NCI-H1694 (cell line): ENCODE measurements around the gene ALKBH1.
"Not testable (repeated sequence)": the region's sequence is repeated elsewhere in the genome, so short reads cannot be mapped to it uniquely, and the experiment has no call there.

Experiments used
- DNase-seq: peaks from one replicate; lab custom pipeline; 2025; lab: John Stamatoyannopoulos, UW

The ALKBH1 gene, protein sequence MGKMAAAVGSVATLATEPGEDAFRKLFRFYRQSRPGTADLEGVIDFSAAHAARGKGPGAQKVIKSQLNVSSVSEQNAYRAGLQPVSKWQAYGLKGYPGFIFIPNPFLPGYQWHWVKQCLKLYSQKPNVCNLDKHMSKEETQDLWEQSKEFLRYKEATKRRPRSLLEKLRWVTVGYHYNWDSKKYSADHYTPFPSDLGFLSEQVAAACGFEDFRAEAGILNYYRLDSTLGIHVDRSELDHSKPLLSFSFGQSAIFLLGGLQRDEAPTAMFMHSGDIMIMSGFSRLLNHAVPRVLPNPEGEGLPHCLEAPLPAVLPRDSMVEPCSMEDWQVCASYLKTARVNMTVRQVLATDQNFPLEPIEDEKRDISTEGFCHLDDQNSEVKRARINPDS

DNA sequence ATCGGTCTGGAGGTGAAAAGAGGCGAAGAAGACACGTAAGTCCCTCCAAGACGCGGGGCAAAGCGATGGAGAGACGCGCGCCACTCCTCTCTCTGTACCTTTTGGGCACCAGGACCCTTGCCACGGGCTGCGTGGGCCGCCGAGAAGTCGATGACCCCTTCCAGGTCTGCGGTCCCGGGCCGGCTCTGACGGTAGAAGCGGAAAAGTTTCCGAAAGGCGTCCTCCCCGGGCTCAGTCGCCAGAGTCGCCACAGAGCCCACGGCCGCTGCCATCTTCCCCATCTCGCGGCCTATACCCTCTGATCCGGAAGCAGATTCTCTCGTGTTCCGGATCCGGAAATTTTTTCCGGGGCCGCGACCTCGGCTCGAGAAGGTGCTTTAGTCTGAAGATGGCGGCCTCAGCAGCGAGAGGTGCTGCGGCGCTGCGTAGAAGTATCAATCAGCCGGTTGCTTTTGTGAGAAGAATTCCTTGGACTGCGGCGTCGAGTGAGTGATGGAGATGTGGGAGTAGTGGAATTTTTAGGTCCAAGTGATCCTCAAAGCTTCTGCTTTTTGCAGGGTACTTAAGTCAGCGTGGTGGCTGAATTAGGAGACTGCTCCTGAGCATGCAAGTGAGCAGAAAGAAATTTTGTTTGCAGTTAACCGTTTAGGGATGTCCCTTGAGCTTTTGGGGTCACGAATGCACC, at the start of gene ALKBH1, which contains the start of gene SLIRP:
ALKBH1 (minus strand) TSS at position 300 of the 685 bp plus-strand sequence; CDS start at position 281, 19 bp downstream.
SLIRP (plus strand) TSS at position 380 of the 685 bp plus-strand sequence; CDS start at position 389, 9 bp downstream.
- DNase-seq, result peak; percentile 94

DNA sequence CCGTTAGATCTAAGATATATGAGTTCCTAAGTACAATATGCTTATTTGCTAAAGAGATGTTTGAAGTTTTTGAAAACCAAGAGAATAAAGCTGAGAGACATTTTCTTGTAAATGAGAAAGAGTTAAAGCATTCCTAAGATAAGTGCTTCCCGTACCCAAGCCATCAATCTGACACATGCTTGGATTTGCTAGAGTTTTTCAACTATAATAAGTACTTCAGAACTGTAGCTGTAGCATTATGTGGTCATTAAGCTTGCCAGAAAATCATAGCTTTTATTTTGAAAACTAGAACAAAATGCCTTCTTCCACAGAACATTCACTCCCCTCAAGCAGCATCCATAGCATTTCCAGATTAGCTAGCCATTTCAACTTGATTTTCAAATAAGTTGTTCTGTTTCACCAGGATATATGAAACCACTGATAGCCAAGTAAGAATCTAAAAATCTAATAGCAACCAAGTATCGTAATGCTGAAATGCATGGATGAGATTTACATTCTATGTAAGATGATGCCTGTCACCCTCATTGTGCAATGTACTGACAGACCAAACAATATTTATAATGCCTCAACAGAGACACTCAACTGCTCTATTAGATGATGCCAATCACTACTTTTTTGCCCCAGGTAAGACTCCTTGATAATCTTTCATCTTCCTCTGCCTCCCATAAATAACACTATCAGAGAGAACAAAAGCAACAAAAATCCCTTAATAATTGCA, 45.1 kb upstream of the ALKBH1 start:
- DNase-seq, result no peak

DNA sequence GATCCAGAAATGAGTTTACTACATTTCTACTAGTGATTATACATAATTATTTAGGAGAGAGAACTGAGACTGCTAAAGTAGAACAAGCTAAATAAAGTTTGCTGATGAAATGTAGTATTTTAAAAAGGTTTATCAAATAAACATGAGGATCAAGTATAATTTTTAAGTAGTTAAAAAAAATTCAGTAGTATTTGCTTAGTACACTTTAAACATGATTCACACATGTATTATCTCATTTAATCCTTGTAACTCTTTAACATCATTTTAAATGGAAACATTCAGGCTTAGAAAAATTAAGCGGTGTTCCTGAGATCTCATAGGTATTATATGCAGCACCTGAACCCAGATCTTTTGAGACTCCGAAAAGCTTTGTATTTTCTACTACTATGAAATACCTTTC, 44.4 kb upstream of the ALKBH1 start:
- DNase-seq, result no peak

DNA sequence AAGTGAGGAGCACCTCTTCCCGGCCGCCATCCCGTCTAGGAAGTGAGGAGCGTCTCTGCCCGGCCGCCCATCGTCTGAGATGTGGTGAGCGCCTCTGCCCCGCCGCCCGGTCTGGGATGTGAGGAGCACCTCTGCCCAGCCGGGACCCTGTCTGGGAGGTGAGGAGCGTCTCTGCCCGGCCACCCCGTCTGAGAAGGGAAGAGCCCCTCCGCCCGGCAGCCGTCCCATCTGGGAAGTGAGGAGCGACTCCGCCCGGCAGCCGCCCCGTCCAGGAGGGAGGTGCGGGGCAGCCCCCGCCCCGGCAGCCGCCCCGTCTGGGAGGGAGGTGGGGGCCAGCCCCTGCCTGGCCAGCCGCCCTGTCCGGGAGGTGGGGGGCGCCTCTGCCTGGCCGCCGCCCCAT, 39.6 kb upstream of the ALKBH1 start:
- not testable (repeated sequence) for DNase-seq

DNA sequence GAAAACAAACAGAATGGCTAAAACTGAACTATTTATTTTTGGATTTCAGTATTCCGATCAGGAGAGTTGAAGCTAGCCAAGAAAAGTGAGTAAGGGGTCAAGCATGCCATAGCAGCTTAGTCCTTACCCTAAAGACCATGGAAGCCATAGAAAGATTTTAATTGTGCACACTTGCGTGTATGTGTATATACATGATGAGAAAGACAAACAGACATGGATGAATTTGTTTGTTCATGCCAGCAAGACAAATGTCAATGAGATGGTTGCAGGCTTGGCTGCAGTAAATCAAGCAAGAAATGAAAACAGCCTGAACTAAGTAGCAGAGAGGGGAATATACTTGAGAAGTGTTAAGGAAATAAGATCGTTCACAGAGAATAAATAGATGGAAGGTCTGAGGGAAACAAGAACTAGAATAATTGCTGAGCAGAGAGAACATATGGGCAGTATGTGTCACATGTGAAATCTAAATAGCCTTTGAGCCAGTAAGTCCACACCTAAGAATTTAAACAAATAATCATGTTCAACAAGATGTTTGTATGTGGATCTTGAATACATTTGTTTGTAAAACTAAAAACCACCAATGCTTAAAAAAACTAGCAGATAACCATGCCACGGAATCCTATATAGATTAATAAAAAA, 38.4 kb upstream of the ALKBH1 start:
- DNase-seq, result no peak

DNA sequence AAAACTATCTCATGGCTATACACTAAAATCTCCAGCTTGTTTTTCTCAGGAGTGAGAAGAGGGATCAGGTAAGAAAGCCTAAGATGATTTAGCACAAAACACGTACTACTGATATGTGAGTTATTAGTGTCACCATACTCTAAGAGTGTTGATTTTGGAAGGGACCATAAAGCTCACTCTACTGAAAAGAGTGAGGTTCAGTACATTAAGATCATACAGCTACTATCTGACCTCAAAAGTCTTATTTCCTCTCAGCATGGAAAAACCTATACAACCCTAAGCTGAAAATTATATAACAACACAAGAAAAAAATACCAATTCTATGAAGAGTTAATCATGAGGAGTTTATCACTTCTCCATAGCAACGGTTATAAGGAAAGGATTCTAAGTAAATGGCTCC, 33.6 kb upstream of the ALKBH1 start:
- DNase-seq, result no peak

DNA sequence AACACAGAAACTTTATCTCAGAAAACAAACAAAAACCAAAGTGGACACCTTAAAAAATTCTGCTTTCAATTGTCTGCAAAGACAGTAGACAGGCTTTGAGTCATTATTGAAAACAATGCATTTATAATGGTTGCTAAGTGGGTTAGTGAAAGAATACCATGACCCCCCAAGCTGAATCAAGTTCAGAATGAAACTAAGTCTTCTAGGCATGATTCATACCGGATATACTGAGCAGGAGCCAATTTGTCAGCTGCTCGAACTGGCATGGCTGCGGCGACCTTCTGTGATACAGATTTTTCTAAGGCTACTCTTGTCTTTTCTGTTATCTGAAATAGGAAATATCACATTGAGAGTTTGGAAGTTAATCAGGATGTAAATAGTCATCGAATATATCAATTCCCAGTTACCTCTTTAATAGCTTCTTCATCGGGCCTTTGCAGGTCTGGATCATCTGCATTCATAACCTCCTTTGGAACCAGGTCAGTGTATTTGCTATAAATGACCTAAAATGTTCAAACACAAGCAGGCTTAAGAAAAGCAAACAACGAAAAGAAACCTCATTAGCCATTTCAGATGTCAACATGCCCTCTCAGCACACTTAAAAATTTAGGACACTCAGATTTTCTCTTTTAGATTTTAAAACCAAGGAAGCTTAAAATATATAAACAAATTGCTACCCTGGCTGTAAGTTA, 30.9 kb upstream of the ALKBH1 start:
- no peak for DNase-seq

DNA sequence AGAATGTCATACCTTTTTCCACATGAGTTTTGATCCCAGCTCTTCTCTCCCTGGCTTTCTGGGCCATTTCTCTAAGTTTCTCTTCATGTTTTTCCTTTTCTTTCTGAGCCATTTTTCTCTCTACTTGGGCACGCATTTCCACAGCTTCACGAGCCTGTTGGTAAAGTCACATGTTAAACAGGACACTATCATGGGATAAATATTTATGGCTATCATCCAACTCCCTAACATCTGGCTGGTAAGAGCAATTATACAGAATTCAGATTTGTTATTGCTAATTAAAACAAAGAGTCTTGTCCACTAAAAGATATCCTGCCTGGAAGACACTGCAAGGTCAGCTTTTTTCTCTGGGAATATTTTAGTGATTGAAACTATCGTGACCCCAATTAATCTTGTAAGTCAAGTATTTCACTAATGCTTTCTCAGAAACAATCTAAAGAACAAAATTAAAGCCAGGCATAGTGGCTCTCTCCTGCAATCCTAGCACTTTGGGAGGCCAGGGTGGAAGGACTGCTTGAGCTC, 23.2 kb upstream of the ALKBH1 start:
- DNase-seq, result no peak

DNA sequence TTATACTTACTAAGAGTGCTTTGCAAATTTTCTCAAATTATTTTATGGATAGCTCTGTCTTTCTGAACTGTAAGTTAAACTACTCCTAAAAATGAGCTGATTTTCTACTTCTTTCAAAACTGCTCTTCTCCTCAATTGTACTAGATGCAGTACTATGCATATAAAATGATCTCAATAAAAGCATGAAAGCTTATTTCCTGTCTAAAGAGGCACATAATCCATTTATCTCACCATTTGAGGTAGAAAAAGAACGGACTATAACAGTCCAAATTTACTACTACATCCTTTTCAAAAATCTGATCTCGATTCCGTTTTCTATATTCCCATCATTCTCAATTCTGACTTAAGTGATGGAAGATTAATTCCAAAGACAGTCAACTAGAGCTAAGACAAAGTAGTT, 14.5 kb upstream of the ALKBH1 start:
- no peak for DNase-seq

DNA sequence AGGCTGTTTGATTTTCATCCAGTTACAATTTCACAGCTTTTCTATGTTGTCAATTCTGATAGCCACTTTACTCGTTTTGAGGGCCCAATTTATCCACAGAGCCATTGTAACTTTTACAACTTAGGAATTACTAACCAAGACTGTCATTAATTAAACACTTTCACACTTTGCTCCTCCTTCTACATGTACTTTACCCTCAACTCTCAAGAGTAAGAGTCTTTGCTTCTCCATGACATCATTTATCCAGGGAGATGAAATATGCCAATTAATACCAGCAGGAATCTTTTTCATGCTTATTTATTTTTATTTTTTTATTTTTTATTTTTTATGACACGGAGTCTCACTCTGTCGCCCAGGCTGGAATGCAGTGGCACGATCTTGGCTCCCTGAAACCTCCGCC, 13.6 kb upstream of the ALKBH1 start:
- DNase-seq, result no peak

DNA sequence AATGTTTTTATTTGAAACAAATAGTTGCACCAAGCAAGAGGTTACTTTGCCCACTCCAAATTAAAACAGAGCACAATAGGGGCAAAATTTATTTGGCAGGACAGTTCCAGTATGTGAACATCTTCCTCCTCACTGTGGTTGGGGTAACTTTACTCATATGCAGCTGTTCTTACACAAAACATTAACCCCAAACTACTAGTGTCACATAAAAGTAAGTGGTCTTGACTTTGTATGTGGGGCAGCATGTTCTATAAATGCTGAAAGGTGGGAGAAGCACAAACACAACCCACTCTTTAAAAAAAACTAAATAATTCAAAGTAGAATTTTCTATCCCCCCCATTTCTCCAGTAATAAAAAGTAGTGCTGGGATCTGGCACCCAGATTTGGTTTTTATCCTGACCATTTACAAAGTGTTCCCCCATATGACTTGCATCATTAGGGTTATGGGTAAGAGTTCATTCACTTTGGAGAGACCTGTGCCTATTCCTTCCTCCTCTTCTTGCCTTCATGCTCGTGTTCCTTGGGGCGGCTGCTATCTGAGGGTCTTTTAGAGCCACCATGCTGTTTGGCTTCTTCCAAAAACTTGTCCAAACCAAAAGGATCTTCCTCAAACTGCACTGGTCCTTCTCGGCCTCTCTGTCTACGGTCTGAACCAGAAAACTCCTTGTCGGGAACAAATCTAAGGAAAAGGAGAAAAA, 9.9 kb upstream of the ALKBH1 start:
- no peak for DNase-seq

DNA sequence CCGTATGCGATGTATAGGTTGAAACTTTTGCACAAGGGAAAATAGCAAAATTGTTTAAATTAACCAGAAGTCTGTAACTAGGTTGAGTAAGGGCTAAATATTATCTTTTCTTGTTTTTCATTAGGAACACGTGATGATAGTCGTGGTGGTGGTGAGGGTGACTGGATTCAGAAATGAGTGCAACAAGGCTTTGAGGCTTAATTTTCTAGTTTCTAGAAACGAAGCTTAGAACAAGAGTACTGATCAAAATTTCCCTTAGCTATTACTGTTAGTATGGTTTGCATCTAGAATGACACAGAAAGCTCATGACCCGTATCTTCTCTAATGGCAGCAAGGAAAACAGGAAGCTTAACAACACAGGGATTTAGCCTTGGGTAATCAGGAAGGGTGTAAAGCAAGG, 7.1 kb upstream of the ALKBH1 start:
- no peak for DNase-seq

DNA sequence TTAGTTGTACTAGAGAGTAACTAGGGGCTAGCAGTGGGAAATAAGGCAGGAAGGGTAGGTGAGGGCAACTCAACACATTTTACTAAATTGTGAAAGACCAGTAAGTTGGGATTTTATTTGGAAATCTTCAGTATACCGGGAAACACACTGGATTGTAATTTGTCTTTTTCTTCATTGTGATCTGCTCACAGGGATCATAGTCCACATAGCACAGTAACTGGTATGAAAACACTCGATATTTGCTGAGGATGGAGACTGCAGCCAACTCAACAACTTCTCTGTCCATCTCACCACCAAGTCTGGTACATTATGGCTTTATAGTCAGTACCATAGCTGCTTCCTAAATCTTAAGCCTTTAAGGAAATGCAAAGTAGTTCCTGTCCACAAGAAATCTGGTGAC, 2.5 kb upstream of the ALKBH1 start:
- DNase-seq, result no peak

DNA sequence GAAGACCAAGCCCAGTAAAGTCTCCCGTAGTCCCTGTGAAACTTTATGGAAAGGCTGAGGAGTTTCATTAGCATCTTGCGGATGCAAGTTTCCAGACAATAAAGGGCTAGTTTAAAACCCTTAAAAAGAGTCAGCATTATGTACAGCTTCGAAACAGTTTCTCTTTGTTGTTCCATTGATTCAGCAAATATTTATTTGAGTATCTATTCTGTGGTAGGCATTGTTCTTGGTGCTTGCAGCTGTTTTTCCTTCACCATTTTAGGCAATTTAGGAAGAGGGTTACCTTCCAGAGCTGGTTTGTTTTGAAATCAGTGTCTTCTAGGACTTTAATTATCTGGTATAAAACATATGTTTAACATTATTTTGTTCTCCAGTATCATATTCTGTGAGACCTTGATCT, 1.6 kb upstream of the ALKBH1 start:
- DNase-seq, result no peak

DNA sequence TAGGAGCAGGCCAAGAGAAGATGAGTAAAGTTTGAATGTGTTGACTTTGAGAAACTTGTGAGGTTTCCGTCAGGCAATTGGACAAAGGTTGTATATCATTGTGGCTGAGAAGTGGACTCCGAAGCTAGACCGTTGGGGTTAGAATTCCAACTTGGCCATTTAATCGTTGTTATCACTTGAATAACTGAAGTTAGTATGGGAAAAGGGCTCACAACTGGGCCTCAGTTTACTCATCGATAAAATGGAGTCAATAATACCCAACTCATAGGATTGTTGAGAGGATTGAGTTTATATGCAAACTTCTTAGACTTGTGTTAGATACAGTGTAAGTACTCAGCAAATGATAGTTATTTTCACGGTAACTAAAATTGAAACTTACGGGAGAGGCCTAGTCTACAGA, 926 bp upstream of the ALKBH1 start:
- DNase-seq, result no peak

DNA sequence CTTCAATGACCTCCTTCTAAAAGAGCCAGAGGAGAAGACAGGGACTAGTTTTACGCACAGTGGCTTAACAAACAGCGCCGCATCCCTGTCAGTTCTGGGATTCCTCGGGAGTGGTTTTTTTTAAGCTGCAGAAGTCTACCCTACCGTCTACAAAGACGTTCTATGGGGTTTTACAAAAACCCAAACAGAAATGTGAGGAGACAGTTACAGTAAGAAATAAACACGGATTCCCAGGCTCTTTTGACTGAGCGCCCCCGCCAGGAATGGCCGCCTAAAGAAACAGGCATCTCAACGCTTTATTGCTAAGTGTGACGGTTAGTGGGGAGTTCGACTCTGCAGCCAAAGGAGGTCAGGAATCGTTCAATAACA, 484 bp downstream of the ALKBH1 start:
- peak; percentile 42 for DNase-seq

DNA sequence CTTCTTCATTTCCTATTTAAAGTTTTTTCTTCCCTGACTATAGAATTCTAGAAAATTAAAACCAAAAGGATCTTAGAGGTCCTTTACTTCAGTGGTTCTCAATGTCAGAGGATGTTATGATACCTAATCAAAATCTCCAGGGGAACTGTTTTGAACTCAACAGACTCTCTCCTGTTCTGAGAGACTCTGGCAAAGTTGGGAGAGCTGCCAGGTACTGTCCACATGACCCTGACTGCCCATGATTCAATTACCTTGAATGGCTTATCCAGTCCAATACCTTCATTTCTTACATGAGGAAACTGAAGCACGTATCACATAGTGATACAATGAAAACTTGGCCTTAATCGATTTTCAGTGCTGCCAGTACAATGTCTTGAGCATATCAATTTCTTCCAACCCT, 16.6 kb downstream of the ALKBH1 start:
- no peak for DNase-seq

DNA sequence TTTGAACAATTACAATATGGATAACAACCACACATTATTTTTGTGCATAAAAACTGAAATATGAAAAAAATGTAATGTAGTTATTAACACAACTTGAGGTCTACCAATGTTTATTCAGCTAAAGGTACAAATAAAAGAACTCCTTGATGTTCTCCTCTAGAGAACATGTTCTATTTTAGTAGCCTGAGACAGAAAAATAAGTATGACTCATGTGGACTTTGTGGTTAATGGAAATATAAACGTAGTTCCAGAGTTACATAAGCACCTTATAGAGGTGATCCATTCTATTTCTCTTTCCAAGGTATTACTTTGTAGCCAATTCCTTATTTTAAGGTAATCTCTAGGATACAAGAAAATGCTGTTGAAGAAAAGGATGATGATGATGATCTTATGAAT, 25.7 kb downstream of the ALKBH1 start:
- no peak for DNase-seq

DNA sequence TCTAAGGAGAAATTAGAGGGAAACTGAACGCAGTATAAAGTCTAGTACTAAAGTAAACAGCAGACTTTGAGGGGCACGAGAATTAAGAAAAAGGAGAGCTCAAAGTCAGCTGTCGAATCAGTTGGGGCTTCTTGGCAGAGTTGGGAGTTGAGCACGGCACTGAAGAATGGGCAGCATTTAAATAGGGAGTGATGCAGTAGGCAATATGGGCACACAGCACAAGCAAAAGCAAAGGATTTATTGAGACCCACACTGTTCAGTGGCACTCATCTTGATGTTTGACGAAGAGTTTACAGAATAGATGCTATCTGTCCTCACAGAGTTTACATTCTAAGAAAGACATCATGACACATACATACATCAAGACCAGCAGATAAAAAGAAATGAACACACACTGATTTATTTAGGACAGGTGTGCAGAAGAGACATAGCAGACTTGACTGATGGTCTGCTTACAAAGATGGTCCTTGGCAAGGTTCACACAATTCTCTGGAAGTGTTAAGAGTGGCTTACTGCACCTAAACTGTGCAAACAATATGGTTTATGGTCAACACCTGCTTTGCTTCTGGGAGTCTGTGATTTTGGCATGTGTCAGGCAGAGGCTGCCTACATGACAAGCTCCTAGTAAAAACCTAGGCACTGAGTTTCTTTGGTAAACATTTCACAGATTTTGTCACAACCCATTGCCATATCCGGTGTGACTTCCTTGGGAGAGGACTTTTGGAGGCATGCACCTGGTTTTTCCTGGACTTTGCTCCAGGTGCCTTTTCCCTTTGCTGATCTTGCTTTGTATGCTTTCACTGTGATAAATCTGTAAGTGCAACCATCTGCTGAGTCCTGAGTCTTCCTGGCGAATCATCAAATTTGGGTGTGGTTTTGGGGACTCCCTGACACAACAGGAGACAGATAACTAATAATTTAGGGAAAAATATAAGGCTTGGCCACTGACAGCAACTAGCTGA, 26.3 kb downstream of the ALKBH1 start:
- DNase-seq, result peak; percentile 46

DNA sequence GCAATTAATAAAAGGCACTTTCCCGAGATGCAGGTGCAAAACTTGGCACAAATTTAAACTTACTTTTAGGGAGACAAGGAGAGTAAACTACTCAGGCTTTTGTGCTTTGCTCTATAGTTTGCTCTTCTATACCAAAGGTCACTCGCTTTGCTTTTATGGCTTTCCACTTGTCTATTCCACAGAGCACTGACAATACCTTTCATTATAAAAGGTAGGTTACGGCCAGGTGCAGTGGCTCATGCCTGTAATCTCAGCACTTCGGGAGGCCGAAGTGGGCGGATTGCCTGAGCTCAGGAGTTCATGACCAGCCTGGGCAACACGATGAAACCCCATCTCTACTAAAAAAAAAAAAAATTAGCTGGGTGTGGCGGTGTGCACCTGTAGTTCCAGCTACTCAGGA, 32.9 kb downstream of the ALKBH1 start:
- DNase-seq, result no peak
